Testis (tissue), 3 donors: Measurements from ENCODE around the gene MMRN2. TPM values are rescaled to one million over a fixed set of nuclear protein-coding genes. Genes with fewer than 3 reads are reported as not detected.

Source experiments
- DNase-seq: peaks from one replicate; pipeline ENCODE4 v3.0.0-alpha.2; 2019
- H3K27ac ChIP-seq, 2 donors: fragments of 200-600 bp; sonication (generic); one replicate each; pipeline ENCODE4 v1.5.1; 2019
- H3K27me3 ChIP-seq: fragments of 200-600 bp; sonication (generic); one replicate; pipeline ENCODE4 v1.5.1; 2019
- H3K36me3 ChIP-seq: fragments of 200-600 bp; sonication (generic); one replicate; pipeline ENCODE4 v1.5.1; 2017; ENCODE audit warnings: low read depth; ENCODE audit errors: missing control alignments
- H3K4me1 ChIP-seq: fragments of 200-600 bp; sonication (generic); one replicate; pipeline ENCODE4 v1.5.1; 2019
- H3K4me3 ChIP-seq, 2 donors: fragments of 200-600 bp; sonication (generic); one replicate each; pipeline ENCODE4 v1.5.1; 2017 to 2019
- H3K9me3 ChIP-seq: fragments of 200-600 bp; sonication (generic); one replicate; pipeline ENCODE4 v1.5.1; 2017
- CTCF ChIP-seq, 3 experiments: fragments of 450-650 bp in 2 of 3; fragments of 200-600 bp in 1 of 3; sonication (generic) in 1 of 3; IDR thresholded peaks; one replicate each; pipeline ENCODE4 v1.5.1; 2016 to 2019; ENCODE audit warnings: antibody characterized with exemption in 3 of 3, mild to moderate bottlenecking in 2 of 3, moderate library complexity in 1 of 3
- POLR2A ChIP-seq: fragments of 450-650 bp; IDR thresholded peaks from one replicate; pipeline ENCODE4 v1.6.1; 2017; ENCODE audit warnings: antibody characterized with exemption, mild to moderate bottlenecking, moderate library complexity
- WGBS, 2 donors: methylation state at CpG; one replicate each; pipeline ENCODE4 v1.1.5; 2018; 5-methylcytosine and 5-hydroxymethylcytosine counted together
- intact Hi-C: fragments of 100-400 bp; cut with DNase I; formaldehyde crosslinking; loops from one replicate; pipeline ENCODE4 v1.15.1; 2023; ENCODE audit warnings: low total_unique reads
- polyA plus RNA-seq: library from polyadenylated mRNA; stranded (reverse); fragments of 350-450 nt; fragmentation: Illumina TruSeq; extraction: RNeasy Lipid Tissue Mini Kit (QIAGEN cat#74804); gene quantifications from one replicate; pipeline ENCODE4 v1.2.3, GENCODE V29; 2014; ENCODE audit warnings: low read depth, low replicate concordance; ENCODE audit not compliant: insufficient read depth
- total RNA-seq, 2 donors: library from RNA; depleted of rRNA; stranded (reverse); fragments of >200 nt; gene quantifications; one replicate each; pipeline ENCODE4 v1.2.3, GENCODE V29; 2016

The MMRN2 gene
- total and polyA plus RNA-seq, 3 donors from 2014 or later: 14.9 to 21.2 (median 19.1) TPM

- DNase-seq: no peak
- WGBS, 2 donors: 69 to 86% methylated on average over 1 to 7 of the region's 7 CpGs
- Histone ChIP-seq H3K36me3 (no peaks in the 10 kb centered on the region), H3K27ac (peak overlapping the region; percentile 24 to 87), H3K27me3 (no peaks in the 10 kb centered on the region), H3K4me3 (no peak overlapping the region), H3K4me1 (peaks cover 64% of the 10 kb centered on the region), H3K9me3 (no peaks in the 10 kb centered on the region)
- intact Hi-C loops: no loop called here
- TF ChIP-seq CTCF (IDR thresholded peaks at IDR 0.05) (no peak), POLR2A (no peak)
Observed at GRCh38 chr10:86956848-86957448, 467 bp downstream of the MMRN2 start.

- Histone ChIP-seq H3K27ac (peak overlapping the region; percentile 24 to 87), H3K9me3 (no peaks in the 10 kb centered on the region), H3K27me3 (no peaks in the 10 kb centered on the region), H3K4me1 (peaks cover 64% of the 10 kb centered on the region), H3K4me3 (no peak overlapping the region), H3K36me3 (no peaks in the 10 kb centered on the region)
- intact Hi-C loops: no loop called here
- TF ChIP-seq CTCF (IDR thresholded peaks at IDR 0.05) (no peak), POLR2A (no peak)
- DNase-seq: no peak
- WGBS, 2 donors: 77 to 79% methylated on average over 5 to 7 of the region's 7 CpGs
Observed at GRCh38 chr10:86956195-86956847, 1.1 kb downstream of the MMRN2 start.

- no peaks in the 10 kb centered on the region for H3K9me3 ChIP-seq
- no peak overlapping the region for H3K4me3 ChIP-seq
- peaks cover 63% of the 10 kb centered on the region for H3K4me1 ChIP-seq
- H3K36me3 ChIP-seq: no peaks in the 10 kb centered on the region
- TF ChIP-seq POLR2A (no peak), CTCF (IDR thresholded peaks at IDR 0.05) (no peak)
- no peak for DNase-seq
- 57 to 62% methylated on average over 6 to 16 of the region's 16 CpGs for WGBS, 2 donors
- no peaks in the 10 kb centered on the region for H3K27me3 ChIP-seq
- intact Hi-C loops: no loop called here
- H3K27ac ChIP-seq: peak overlapping the region; percentile 87
Observed at GRCh38 chr10:86955501-86956194, 1.8 kb downstream of the MMRN2 start.

GRCh38 chr10:86954681-86955500 is 2.5 kb downstream of the MMRN2 start:
- peak overlapping the region; percentile 87 for H3K27ac ChIP-seq
- no peaks in the 10 kb centered on the region for H3K36me3 ChIP-seq
- H3K4me3 ChIP-seq: no peak overlapping the region
- WGBS, 2 donors: 51 to 54% methylated on average over 8 to 13 of the region's 13 CpGs
- no peaks in the 10 kb centered on the region for H3K9me3 ChIP-seq
- no peaks in the 10 kb centered on the region for H3K27me3 ChIP-seq
- intact Hi-C loops: no loop called here
- no peak for DNase-seq
- TF ChIP-seq CTCF (IDR thresholded peaks at IDR 0.05): no peak
- TF ChIP-seq POLR2A: no peak
- peaks cover 57% of the 10 kb centered on the region for H3K4me1 ChIP-seq
